GM12874 (cell line): ENCODE results near the gene CACNA2D3.

Experiments
- CTCF ChIP-seq: IDR thresholded peaks from 2 replicates; pipeline ENCODE4 v1.5.1; 2011; ENCODE audit warnings: low read depth, mild to moderate bottlenecking, control low read depth, low read length, moderate library complexity; ENCODE audit not compliant: insufficient read depth

The CACNA2D3 gene

DNA sequence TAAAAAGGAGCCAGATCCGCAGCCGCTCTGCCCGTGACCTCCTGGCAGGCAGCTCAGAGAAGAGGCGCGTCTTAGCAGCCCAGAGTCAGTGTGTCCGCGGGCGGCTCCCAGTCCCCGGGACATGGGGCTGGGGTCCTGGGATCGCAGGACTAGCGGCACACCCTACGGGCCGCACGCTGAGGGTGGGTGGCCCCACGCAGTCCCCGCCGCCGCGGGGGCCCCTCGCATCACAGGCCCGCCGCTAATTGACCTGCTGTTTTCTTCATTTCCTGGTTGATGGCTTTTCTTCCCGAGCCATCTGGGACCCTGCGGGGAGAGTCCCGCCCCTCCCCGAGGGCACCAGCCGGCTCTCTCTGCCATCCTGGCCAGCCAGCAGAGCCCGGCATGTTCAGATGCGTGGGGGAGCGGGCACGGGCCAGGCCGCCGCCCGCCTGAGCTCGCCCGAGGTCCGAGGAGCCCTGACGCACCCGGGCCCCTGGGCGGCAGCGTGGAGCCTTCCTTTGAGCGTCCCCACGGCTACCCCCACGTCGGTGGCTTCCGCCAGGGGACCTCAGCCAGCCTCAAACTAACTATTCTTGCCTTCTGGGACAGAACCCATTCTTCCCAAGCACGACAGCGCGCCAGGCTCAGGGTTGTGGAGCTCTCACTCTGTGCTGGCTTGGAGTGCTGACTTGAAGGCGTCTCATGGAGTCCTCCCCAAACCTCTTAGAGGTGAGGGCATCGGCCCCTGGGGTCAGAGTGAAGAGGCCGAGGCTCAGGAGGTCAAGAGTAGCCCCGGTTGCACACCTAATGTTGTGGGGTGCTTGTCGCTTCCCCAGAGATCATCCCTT is 34.6 kb upstream of the CACNA2D3 start:
- no peak for TF ChIP-seq CTCF

GRCh38 chr3:54093491-54094248 is 28.7 kb upstream of the CACNA2D3 start:
- TF ChIP-seq CTCF: no peak

GRCh38 chr3:54094926-54095325 is 27.4 kb upstream of the CACNA2D3 start:
- no peak for TF ChIP-seq CTCF

- TF ChIP-seq CTCF: no peak
These were observed 23.0 kb upstream of the CACNA2D3 start for GRCh38 chr3:54099381-54099780.

- TF ChIP-seq CTCF: no peak
These were observed 18.3 kb upstream of the CACNA2D3 start for GRCh38 chr3:54104084-54104483.

DNA sequence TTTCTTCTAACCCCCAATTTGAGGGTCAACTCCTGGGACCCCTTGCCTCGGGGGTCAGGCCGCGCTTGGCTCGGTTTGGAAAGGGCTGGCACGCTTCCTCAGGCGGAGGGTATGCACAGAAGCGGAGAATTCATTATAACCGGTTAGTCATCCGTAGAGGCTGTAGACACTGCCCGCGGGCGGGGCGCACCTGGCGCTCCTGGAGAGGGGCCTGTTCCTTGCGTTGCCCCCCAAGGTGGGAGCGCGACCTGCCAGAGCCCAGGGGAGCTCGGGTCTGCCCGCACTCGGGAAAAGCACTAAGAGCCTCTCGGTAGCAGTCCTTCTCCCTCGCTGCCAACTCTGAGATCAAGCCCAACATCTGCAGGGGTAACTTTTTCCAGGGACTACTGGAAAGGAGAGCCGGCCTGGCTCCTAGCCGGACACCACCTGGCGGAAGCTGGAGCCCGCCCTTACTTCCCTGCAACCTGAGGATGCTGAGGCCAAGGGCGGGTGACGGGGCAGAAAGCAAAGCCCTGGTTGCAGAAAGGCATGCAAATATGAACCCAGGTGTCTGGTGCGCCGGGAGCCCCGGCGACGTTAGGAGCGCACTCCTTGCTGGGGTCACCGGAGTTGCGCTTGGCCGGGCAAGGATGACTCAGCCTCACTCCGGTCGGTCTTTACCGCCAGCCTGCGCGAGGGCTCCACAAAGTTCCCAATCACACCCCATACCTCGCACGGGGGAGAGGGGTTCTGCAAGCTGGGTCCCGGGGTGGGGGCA is 1.5 kb upstream of the CACNA2D3 start:
- no peak for TF ChIP-seq CTCF
